Spleen (tissue), 7 donors: ENCODE results near the gene IRS1.

ENCODE experiments used
- CTCF ChIP-seq, 11 experiments: fragments of 200-600 bp in 7 of 11; fragments of 450-650 bp in 4 of 11; sonication (generic) in 4 of 11; IDR thresholded peaks in 8 of 11; conservative IDR thresholded peaks in 3 of 11; 1 replicate in 7 of 11; 2 replicates in 4 of 11; pipeline versions ENCODE4 v1.4.0 to v1.8.0; 2016 to 2021; ENCODE audit warnings: antibody characterized with exemption in 11 of 11, inconsistent platforms in 4 of 11, mild to moderate bottlenecking in 1 of 11
- POLR2AphosphoS5 ChIP-seq, 3 donors: sonication (generic); formaldehyde crosslinking; IDR thresholded peaks; one replicate each; pipeline ENCODE4 v1.5.1; 2017; ENCODE audit warnings: antibody characterized with exemption in 3 of 3
- donor health status: DM: no; HTN: no; CAD: no; lungs with moderate emphysema.
- donor health status: DM: no; HTN: no; CAD: no.
- donor health status: DM: no; HTN: no; CAD: no.

- no peak for TF ChIP-seq CTCF (IDR thresholded peaks at IDR 0.05 in 8 of 11, conservative IDR thresholded peaks at IDR 0.05 in 3 of 11)
- TF ChIP-seq POLR2AphosphoS5 (IDR thresholded peaks at IDR 0.05) = no peak
These were observed 27.0 kb downstream of the IRS1 start for GRCh38 chr2:226772389-226773179.
